Stomach (tissue), 4 donors: Measurements from ENCODE around the gene METTL24.

Source experiments
- CTCF ChIP-seq, 7 experiments: fragments of 450-650 bp in 4 of 7; fragments of 200-600 bp in 3 of 7; sonication (generic) in 3 of 7; IDR thresholded peaks; one replicate each; pipeline ENCODE4 v1.5.1; 2016 to 2019; ENCODE audit warnings: antibody characterized with exemption in 7 of 7, control low read depth in 2 of 7, mild to moderate bottlenecking in 1 of 7
- POLR2A ChIP-seq, 4 donors: fragments of 450-650 bp; IDR thresholded peaks; one replicate each; pipeline ENCODE4 v1.6.1; 2016; ENCODE audit warnings: antibody characterized with exemption in 4 of 4, control low read depth in 2 of 4, mild to moderate bottlenecking in 1 of 4, moderate library complexity in 1 of 4

DNA sequence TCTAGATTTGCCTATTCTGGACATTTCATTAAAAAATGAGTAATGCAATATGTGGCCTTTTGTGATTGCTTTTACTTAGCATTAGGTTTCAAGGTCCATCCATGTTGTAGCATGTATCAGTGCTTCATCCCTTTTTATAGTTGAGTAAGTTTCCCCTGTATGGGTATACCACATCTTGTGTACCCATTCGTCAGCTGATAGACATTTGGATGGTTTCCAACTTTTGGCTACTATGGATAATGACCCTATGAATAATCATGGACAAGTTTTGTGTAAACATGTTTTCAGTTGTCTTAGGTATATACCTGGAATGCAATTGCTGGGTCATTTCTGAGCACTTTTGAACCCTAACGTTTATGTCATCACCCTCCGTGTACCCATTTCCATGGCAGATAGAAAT lies 15.4 kb downstream of the METTL24 start:
- TF ChIP-seq CTCF (IDR thresholded peaks at IDR 0.05) = no peak
- TF ChIP-seq POLR2A (IDR thresholded peaks at IDR 0.05) = no peak
